Ishikawa (cell line): ENCODE results near the gene IL18R1.

ENCODE experiments used
- CEBPB ChIP-seq: IDR thresholded peaks from 2 replicates; pipeline ENCODE4 v1.6.1; 2012
- CREB1 ChIP-seq: IDR thresholded peaks from 2 replicates; pipeline ENCODE4 v1.6.1; 2012; ENCODE audit warnings: low read depth
- EGR1 ChIP-seq: IDR thresholded peaks from 2 replicates; pipeline ENCODE4 v1.6.1; 2012
- EP300 ChIP-seq: IDR thresholded peaks from 2 replicates; pipeline ENCODE4 v1.6.1; 2012; ENCODE audit warnings: borderline replicate concordance
- FOXM1 ChIP-seq: IDR thresholded peaks from 2 replicates; pipeline ENCODE4 v1.6.1; 2012; ENCODE audit warnings: low read depth, borderline replicate concordance
- NFIC ChIP-seq: IDR thresholded peaks from 2 replicates; pipeline ENCODE4 v1.6.1; 2012
- RAD21 ChIP-seq: IDR thresholded peaks from 2 replicates; pipeline ENCODE4 v1.6.1; 2012; ENCODE audit warnings: low read depth
- TAF1 ChIP-seq: IDR thresholded peaks from 2 replicates; pipeline ENCODE4 v1.6.1; 2012; ENCODE audit warnings: low read depth, mild to moderate bottlenecking
- TCF12 ChIP-seq: IDR thresholded peaks from 2 replicates; pipeline ENCODE4 v1.6.1; 2012; ENCODE audit warnings: low read depth
- TEAD4 ChIP-seq: IDR thresholded peaks from 2 replicates; pipeline ENCODE4 v1.6.1; 2012
- YY1 ChIP-seq: IDR thresholded peaks from 2 replicates; pipeline ENCODE4 v1.6.1; 2012; ENCODE audit warnings: low read depth
- ZBTB7A ChIP-seq: IDR thresholded peaks from 2 replicates; pipeline ENCODE4 v1.6.1; 2012; ENCODE audit warnings: low read depth
- TF ChIP-seq, protein P1 (sequence below): IDR thresholded peaks from 2 replicates; pipeline ENCODE4 v1.6.1; 2012; ENCODE audit warnings: low read depth, mild to moderate bottlenecking
- TF ChIP-seq, protein P2 (sequence below): IDR thresholded peaks from 2 replicates; pipeline ENCODE4 v1.6.1; 2012
- TF ChIP-seq, protein P3 (sequence below): IDR thresholded peaks from 2 replicates; pipeline ENCODE4 v1.6.1; 2012

The IL18R1 gene

DNA sequence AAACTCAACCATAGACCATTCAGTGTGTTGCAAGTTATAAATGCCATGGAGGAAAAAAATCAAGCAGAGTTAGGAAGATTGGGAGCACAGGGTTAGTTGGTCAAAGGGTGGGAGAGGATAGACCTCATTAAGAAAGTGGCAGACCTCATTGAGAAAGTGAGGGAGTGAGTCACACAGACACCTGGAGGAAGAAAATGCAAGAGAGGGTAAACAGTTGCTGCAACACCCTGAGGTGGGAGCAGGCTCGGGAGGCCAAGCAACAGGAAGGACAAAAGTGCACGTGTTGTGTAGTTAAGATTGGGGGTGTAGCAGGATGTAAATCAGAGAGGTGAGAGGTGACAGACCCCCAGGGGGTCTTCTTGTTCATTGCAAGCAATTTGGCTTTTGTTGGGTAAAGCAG is 37.9 kb upstream of the IL18R1 start:
- TF ChIP-seq TEAD4 (no peak), NFIC (no peak), YY1 (no peak), ZBTB7A (no peak)
- TF ChIP-seq, protein P1, sequence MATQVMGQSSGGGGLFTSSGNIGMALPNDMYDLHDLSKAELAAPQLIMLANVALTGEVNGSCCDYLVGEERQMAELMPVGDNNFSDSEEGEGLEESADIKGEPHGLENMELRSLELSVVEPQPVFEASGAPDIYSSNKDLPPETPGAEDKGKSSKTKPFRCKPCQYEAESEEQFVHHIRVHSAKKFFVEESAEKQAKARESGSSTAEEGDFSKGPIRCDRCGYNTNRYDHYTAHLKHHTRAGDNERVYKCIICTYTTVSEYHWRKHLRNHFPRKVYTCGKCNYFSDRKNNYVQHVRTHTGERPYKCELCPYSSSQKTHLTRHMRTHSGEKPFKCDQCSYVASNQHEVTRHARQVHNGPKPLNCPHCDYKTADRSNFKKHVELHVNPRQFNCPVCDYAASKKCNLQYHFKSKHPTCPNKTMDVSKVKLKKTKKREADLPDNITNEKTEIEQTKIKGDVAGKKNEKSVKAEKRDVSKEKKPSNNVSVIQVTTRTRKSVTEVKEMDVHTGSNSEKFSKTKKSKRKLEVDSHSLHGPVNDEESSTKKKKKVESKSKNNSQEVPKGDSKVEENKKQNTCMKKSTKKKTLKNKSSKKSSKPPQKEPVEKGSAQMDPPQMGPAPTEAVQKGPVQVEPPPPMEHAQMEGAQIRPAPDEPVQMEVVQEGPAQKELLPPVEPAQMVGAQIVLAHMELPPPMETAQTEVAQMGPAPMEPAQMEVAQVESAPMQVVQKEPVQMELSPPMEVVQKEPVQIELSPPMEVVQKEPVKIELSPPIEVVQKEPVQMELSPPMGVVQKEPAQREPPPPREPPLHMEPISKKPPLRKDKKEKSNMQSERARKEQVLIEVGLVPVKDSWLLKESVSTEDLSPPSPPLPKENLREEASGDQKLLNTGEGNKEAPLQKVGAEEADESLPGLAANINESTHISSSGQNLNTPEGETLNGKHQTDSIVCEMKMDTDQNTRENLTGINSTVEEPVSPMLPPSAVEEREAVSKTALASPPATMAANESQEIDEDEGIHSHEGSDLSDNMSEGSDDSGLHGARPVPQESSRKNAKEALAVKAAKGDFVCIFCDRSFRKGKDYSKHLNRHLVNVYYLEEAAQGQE = no peak
- TF ChIP-seq, protein P2, sequence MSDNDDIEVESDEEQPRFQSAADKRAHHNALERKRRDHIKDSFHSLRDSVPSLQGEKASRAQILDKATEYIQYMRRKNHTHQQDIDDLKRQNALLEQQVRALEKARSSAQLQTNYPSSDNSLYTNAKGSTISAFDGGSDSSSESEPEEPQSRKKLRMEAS = no peak
- TF ChIP-seq, protein P3, sequence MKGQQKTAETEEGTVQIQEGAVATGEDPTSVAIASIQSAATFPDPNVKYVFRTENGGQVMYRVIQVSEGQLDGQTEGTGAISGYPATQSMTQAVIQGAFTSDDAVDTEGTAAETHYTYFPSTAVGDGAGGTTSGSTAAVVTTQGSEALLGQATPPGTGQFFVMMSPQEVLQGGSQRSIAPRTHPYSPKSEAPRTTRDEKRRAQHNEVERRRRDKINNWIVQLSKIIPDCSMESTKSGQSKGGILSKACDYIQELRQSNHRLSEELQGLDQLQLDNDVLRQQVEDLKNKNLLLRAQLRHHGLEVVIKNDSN = no peak

DNA sequence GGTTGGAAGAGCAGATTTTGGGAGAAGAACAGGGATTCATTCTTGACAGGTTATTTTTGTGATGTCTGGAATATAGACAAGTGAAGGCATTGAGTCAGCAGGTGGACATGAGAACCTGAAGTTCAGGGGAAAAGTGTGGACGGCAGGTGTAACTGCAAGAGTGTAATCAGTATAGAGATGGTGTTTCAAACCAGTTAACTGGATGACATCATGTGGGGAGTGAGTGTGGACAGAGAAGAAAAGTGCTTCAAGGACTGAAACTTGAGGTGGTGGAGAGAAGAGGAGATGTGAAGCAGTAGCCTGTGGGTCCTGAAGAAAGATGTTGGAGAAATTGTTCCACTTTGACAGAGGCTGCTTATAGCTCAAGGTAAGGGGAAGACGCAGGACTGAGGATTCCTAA is 37.2 kb upstream of the IL18R1 start:
- TF ChIP-seq, protein P3 = no peak
- TF ChIP-seq, protein P2 = no peak
- no peak for TF ChIP-seq CREB1

DNA sequence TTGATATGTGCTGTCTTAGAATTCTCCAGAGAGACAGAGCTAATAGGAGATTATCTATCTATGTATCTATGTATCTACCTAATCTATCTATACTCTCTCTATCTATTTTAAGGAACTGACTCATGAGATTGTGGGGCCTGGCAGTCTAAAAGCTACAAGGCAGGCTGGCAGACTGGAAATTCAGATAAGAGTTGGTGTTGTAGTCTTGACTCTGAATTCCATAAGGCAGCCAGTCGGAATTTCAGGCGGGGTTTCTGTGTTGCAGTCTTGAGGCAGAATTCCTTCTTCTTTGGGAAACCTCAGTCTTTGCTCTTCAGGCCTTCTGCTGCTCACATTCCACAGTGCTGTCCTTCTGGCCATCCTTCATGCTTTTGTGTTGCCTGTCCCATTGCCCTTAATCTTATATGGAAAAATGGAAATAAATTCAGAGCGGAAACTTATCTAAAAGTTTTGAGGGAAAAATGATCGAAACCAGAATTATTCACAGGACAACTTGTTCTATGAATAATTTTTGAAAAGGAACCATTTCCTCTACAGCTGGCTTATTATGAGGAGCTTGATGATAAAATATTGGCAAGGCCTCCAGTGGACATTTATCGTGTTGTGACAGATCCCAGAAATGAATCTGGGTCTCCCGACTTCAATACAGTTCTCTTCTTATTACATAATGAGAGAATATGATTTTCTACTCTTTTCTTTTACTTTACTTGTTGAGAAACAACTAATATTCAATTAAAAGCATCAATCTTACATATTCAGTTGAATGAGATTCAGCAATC is 33.5 kb upstream of the IL18R1 start:
- TF ChIP-seq, protein P3 = no peak
- no peak for TF ChIP-seq TEAD4
- TF ChIP-seq, protein P1 = no peak
- TF ChIP-seq EGR1 = no peak
- no peak for TF ChIP-seq EP300
- TF ChIP-seq, protein P2 = no peak
- no peak for TF ChIP-seq TAF1
- no peak for TF ChIP-seq RAD21

DNA sequence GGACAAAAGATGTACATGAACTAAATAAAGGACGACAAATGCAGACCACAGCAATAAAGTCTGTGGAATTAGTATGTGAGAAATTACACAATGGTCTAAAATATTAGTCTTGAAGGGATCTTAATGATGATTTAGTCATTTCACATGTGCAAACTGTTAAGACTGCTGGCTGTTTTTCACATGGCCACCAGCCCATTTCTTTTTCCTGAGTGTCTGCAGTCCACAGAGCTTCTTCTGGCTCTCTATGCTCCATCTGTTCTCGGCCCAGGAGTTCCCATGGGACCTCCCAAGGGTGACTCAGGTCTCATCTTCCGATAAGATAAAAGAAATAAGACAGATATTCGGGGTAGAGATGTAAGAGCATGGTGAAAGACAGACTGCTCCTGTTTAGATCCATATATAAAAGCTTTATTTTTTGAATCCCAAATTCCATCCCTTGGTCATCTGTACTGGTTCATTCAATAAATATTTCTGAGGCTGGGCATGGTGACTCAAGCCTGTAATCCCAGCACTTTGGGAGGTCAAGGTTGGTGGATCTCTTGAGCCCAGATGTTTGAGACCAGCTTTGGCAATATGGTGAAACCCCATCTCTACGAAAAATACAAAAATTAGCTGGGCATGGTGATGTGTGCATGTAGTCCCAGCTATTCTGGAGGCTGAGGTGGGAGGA is 24.1 kb upstream of the IL18R1 start:
- TF ChIP-seq NFIC = no peak
- TF ChIP-seq FOXM1 = no peak

DNA sequence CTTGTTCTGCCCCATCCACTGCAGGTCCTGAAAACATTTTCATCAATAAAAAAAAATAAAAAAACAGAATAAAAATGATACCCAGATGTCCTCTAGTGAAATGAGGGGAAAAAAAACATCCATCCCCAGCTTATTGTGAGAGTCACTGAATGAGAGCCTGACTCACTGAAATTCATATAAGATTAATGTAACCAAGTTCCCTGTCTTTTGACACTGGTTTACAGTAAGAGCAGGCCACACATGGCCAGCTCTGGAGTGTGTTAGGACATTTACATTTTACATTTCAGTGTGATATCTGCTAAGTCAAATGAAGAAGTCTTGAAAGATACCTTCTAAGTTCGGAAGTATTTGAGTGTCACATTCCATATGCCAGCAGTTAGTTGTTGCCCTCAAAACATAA is 21.1 kb upstream of the IL18R1 start:
- no peak for TF ChIP-seq CEBPB
- TF ChIP-seq YY1 = no peak
- TF ChIP-seq FOXM1 = no peak
- TF ChIP-seq CREB1 = no peak
- no peak for TF ChIP-seq TEAD4
- TF ChIP-seq, protein P2 = no peak
- no peak for TF ChIP-seq EP300

DNA sequence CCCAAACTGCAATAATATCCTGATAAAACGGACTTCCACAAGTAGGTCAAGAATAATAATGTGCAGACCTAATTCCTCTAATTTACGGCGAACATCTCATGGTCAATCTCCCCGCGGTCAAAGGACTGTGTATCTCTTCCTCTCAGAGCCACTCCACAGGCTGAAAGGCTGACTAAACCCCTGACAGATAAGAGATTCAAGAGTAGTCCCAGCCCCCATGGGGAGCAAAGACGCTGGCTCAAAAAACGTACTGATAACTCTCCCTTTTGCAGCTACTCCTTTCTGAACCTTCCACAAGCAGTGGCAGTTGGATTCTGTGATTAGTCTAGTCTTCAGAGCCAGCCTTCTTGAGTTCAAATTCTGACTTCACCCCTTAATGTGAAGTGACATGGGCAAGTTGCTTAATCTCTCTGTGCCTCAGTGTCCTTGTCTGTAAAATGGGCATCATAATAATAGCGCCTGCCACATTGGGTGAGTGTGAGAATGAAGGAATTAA is 19.7 kb upstream of the IL18R1 start:
- TF ChIP-seq CEBPB (no peak), EP300 (no peak), YY1 (no peak), CREB1 (no peak), ZBTB7A (no peak), EGR1 (no peak), TAF1 (no peak), TCF12 (no peak), RAD21 (no peak)
- TF ChIP-seq, protein P3 = no peak
- TF ChIP-seq, protein P2 = no peak
